ENCODE measurements around the gene ARMC5. TPM values are rescaled to one million over a fixed set of nuclear protein-coding genes. Genes with fewer than 3 reads are reported as not detected.

ARMC5 gene
- total and polyA plus RNA-seq, 9 of the 15 experiments (the other 6 are each of a cell fraction or from before 2014, with no cell fraction given), result 0.11 to 13.5 (median 2.1) TPM

DNA sequence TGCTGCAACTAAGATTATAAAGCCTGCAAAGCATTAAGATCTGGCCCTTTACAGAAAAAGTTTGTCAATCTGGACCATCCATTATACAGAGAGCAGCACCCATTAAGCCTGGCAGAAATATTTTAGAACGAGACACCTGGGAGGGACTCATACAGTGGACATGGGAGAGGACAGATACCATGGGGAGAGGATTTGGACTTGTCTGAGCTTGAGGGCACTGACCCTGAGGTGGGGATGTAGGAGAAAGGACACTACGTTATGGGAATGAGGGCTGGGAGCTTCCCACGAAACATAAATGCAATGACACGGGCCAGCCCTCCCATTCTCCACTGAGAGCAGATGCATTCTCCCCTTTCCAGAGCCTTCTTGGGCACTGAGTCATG is 42.7 kb downstream of the ARMC5 start (continued):
- TF ChIP-seq, protein P1, sequence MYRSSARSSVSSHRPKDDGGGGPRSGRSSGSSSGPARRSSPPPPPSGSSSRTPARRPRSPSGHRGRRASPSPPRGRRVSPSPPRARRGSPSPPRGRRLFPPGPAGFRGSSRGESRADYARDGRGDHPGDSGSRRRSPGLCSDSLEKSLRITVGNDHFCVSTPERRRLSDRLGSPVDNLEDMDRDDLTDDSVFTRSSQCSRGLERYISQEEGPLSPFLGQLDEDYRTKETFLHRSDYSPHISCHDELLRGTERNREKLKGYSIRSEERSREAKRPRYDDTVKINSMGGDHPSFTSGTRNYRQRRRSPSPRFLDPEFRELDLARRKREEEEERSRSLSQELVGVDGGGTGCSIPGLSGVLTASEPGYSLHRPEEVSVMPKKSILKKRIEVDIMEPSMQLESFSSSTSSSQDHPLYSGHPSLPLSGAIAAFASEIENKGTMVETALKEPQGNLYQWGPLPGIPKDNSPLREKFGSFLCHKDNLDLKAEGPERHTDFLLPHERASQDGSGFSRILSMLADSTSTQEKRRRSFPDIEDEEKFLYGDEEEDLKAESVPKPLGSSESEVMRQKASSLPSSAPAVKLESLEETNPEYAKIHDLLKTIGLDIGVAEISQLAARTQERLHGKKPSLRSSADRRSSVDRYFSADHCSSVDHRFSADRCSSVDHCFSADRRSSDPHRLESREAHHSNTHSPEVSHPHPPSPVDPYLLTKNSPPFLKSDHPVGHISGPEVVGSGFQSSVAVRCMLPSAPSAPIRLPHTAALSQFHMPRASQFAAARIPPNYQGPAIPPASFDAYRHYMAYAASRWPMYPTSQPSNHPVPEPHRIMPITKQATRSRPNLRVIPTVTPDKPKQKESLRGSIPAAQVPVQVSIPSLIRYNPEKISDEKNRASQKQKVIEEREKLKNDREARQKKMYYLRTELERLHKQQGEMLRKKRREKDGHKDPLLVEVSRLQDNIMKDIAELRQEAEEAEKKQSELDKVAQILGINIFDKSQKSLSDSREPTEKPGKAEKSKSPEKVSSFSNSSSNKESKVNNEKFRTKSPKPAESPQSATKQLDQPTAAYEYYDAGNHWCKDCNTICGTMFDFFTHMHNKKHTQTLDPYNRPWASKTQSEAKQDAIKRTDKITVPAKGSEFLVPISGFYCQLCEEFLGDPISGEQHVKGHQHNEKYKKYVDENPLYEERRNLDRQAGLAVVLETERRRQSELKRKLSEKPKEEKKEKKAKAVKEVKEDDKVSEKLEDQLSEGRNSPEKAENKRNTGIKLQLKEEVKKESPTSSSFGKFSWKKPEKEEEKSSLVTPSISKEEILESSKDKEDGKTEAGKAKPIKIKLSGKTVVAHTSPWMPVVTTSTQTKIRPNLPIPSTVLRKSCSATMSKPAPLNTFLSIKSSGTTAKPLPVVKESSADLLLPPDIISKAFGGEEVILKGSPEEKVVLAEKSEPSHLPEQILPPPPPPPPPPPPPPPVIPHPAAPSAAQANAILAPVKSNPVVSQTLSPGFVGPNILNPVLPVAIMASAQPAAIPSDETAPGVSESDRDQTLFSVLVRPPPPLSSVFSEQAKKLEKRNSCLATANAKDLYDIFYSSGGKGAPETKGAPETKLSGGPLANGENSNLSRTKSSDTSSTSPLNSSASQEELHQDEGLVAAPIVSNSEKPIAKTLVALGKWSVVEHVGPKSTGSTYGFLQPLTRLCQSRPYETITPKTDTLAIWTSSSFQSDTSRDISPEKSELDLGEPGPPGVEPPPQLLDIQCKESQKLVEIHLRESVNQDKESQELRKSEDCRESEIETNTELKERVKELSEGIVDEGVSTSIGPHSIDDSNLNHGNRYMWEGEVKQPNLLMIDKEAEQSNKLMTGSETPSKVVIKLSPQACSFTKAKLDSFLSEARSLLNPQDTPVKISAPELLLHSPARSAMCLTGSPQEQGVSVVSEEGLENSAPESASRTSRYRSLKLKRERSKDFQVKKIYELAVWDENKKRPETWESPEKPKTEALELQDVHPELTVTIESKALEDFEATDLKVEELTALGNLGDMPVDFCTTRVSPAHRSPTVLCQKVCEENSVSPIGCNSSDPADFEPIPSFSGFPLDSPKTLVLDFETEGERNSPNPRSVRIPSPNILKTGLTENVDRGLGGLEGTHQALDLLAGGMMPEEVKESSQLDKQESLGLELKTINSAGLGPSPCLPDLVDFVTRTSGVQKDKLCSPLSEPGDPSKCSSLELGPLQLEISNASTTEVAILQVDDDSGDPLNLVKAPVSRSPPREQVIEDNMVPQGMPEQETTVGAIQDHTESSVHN (IDR thresholded peaks at IDR 0.05; ENCODE audit: borderline replicate concordance in 1 of 2, low read depth in 1 of 2), result no peak
- TF ChIP-seq BRCA1 (IDR thresholded peaks at IDR 0.05) (no peak), BRCA1 (CRISPR knock-in tag; IDR thresholded peaks at IDR 0.05) (no peak), CHD4 (IDR thresholded peaks at IDR 0.05; ENCODE audit: insufficient read depth, insufficient replicate concordance, low read depth, low read length, poor library complexity, severe bottlenecking) (no peak), NFYB (IDR thresholded peaks at IDR 0.05; ENCODE audit: extremely low read depth, insufficient read length) (no peak), MYBL2 (IDR thresholded peaks at IDR 0.05; ENCODE audit: low read depth) (no peak), MYBL2 (CRISPR knock-in tag; IDR thresholded peaks at IDR 0.05; ENCODE audit: borderline replicate concordance) (no peak), BCOR (IDR thresholded peaks at IDR 0.05) (no peak)
